H1 (cell line): Measurements from ENCODE around the gene CORO2B.

Source experiments
- HDAC6 ChIP-seq: IDR thresholded peaks from one replicate; pipeline ENCODE4 v1.7.1; 2012; ENCODE audit warnings: low read depth, mild to moderate bottlenecking, inconsistent platforms, low read length, moderate library complexity
- JUN ChIP-seq: IDR thresholded peaks from 2 replicates; pipeline ENCODE4 v1.6.1; 2011; ENCODE audit warnings: low read depth, mild to moderate bottlenecking, improper control_type of control experiment, low read length
- POLR2A ChIP-seq, 2 experiments: IDR thresholded peaks; 1 replicate in 1 of 2; 2 replicates in 1 of 2; pipeline ENCODE4 v1.6.1; 2011; ENCODE audit warnings: low read depth in 2 of 2, low read length in 2 of 2, mild to moderate bottlenecking in 2 of 2; ENCODE audit errors: control extremely low read depth in 1 of 2
- POLR2AphosphoS5 ChIP-seq: IDR thresholded peaks from 2 replicates; pipeline ENCODE4 v1.6.1; 2011; ENCODE audit warnings: low read depth, low read length
- RNF2 ChIP-seq: fragments of 200-900, 300-1000 bp; sonication (generic); IDR thresholded peaks from 2 replicates; pipeline ENCODE4 v1.7.1; 2016; ENCODE audit warnings: borderline replicate concordance, low read depth, mild to moderate bottlenecking, antibody characterized with exemption, low read length; ENCODE audit not compliant: poor library complexity, severe bottlenecking; ENCODE audit errors: missing control alignments
- TF ChIP-seq, protein P1 (sequence below): IDR thresholded peaks from 2 replicates; pipeline ENCODE4 v1.6.1; 2011; ENCODE audit warnings: low read length, improper control_type of control experiment
- TF ChIP-seq, protein P2 (sequence below): IDR thresholded peaks from 2 replicates; pipeline ENCODE4 v1.6.1; 2012; ENCODE audit warnings: inconsistent platforms
- TF ChIP-seq, protein P3 (sequence below), 3 experiments: IDR thresholded peaks; 1 replicate in 2 of 3; 2 replicates in 1 of 3; pipeline versions ENCODE4 v1.5.1 to v1.6.1; 2011; ENCODE audit warnings: low read length in 3 of 3, mild to moderate bottlenecking in 3 of 3, inconsistent platforms in 2 of 3, low read depth in 1 of 3, moderate library complexity in 1 of 3; ENCODE audit not compliant: insufficient read depth in 1 of 3; ENCODE audit errors: control extremely low read depth in 1 of 3

DNA sequence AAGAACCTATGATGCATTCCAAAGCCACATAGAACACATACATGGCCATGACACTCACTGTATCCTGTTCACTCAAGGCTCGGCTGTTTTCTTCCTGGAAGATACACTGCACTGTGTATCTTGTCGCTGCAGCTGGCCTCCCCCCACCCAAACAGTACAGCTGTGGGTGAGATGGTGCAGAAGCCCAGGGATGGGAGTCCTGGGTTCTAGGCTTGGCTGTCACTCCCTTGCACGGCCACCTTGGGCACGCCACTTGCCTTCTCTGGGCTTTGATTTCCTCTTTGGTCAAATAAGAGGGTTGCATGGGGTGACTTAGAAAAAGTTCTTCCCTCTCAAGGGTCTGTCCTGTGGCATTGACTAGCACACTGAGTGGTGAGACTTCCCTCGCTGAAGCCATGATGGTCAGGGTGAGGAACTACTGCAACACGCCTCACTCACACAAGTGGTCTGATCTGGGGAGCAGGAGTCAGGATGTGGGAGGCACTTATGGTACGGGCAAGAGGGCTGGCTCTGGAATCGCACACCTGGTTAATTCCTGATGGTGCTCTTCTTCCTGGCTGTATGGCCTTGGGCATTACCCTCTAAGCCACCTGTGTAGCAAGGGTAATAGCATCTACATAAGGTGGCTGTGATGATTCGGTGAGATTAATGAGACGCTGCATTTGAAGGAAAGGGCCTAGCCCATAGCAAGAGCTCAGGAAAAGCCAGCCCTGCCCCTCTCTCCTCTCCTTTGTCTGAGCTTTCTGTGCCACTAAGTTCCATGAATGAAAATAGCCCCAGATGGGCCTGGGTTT lies 197.9 kb downstream of the CORO2B start:
- TF ChIP-seq, protein P1, sequence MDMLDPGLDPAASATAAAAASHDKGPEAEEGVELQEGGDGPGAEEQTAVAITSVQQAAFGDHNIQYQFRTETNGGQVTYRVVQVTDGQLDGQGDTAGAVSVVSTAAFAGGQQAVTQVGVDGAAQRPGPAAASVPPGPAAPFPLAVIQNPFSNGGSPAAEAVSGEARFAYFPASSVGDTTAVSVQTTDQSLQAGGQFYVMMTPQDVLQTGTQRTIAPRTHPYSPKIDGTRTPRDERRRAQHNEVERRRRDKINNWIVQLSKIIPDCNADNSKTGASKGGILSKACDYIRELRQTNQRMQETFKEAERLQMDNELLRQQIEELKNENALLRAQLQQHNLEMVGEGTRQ, result no peak
- no peak for TF ChIP-seq RNF2
- no peak for TF ChIP-seq JUN
- TF ChIP-seq POLR2A (IDR thresholded peaks at IDR 0.05; ENCODE audit: control extremely low read depth in 1 of 2, low read depth in 2 of 2, low read length in 2 of 2), result peak; percentile 12 to 16; a peak in 2 of 3 replicates
- TF ChIP-seq, protein P2, sequence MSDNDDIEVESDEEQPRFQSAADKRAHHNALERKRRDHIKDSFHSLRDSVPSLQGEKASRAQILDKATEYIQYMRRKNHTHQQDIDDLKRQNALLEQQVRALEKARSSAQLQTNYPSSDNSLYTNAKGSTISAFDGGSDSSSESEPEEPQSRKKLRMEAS, result no peak
- TF ChIP-seq, protein P3, sequence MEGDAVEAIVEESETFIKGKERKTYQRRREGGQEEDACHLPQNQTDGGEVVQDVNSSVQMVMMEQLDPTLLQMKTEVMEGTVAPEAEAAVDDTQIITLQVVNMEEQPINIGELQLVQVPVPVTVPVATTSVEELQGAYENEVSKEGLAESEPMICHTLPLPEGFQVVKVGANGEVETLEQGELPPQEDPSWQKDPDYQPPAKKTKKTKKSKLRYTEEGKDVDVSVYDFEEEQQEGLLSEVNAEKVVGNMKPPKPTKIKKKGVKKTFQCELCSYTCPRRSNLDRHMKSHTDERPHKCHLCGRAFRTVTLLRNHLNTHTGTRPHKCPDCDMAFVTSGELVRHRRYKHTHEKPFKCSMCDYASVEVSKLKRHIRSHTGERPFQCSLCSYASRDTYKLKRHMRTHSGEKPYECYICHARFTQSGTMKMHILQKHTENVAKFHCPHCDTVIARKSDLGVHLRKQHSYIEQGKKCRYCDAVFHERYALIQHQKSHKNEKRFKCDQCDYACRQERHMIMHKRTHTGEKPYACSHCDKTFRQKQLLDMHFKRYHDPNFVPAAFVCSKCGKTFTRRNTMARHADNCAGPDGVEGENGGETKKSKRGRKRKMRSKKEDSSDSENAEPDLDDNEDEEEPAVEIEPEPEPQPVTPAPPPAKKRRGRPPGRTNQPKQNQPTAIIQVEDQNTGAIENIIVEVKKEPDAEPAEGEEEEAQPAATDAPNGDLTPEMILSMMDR (IDR thresholded peaks at IDR 0.05; ENCODE audit: control extremely low read depth in 1 of 3, insufficient read depth in 1 of 3, low read depth in 1 of 3, low read length in 3 of 3), result no peak
- peak; percentile 51; the same call in 1 of the 2 replicates for TF ChIP-seq POLR2AphosphoS5
- no peak for TF ChIP-seq HDAC6
